DND-41 (cell line): ENCODE results near the gene ASB1.

Experiments used
- CTCF ChIP-seq: IDR thresholded peaks from 2 replicates; pipeline ENCODE4 v1.5.1; 2012; ENCODE audit warnings: borderline replicate concordance, low read length, moderate library complexity, mild to moderate bottlenecking; ENCODE audit not compliant: poor library complexity, severe bottlenecking; ENCODE audit errors: extremely low read depth
- EZH2 ChIP-seq: IDR thresholded peaks from 3 replicates; pipeline ENCODE4 v1.6.1; 2012; ENCODE audit warnings: borderline replicate concordance, low read depth, mild to moderate bottlenecking, moderate library complexity, low read length, inconsistent platforms; ENCODE audit not compliant: severe bottlenecking

- TF ChIP-seq CTCF (no peak), EZH2 (no peak)
These were observed 872 bp downstream of the ASB1 start for GRCh38 chr2:238427435-238428162.
